ENCODE results near the gene CIAO1. TPM values are rescaled to one million over a fixed set of nuclear protein-coding genes. Genes with fewer than 3 reads are reported as not detected.
A peak's percentile ranks its signal among the peaks of the same experiment; 100 is the strongest.

Gene CIAO1
- total RNA-seq, 2 donors from 2014 or later: 108 to 135 TPM

GRCh38 chr2:96258166-96259022 is 7.6 kb upstream of the CIAO1 start:
- Histone ChIP-seq H3K4me1 (replicated peaks) (peaks cover 4% of the 10 kb centered on the region), H3K27ac (peak overlapping the region in 1 of 2 donors; percentile 41), H3K9me3 (no peaks in the 10 kb centered on the region), H3K4me3 (no peak overlapping the region), H3K27me3 (replicated peaks; ENCODE audit: insufficient read depth) (no peaks in the 10 kb centered on the region), H3K36me3 (peaks cover 4 to 16% of the 10 kb centered on the region in 2 donors)
- TF ChIP-seq POLR2A (IDR thresholded peaks at IDR 0.05): no peak
- WGBS: 78% methylated on average over 7 of the region's 7 CpGs
- intact Hi-C loops (cut with DNase I): no loop called here
- no peak for DNase-seq (ENCODE audit: low spot score)

GRCh38 chr2:96259497-96259921 is 6.5 kb upstream of the CIAO1 start:
- TF ChIP-seq POLR2A (IDR thresholded peaks at IDR 0.05): no peak
- TF ChIP-seq CTCF (IDR thresholded peaks at IDR 0.05): no peak
- TF ChIP-seq POLR2AphosphoS5 (IDR thresholded peaks at IDR 0.05): no peak
- Histone ChIP-seq H3K9me3 (no peaks in the 10 kb centered on the region), H3K27me3 (replicated peaks; ENCODE audit: insufficient read depth) (no peaks in the 10 kb centered on the region), H3K36me3 (peaks cover 0 to 5% of the 10 kb centered on the region in 2 donors), H3K27ac (peak overlapping the region; percentile 54 to 67), H3K4me1 (replicated peaks) (peaks cover 4% of the 10 kb centered on the region), H3K4me3 (no peak overlapping the region)
- intact Hi-C loops (cut with DNase I): no loop called here
- WGBS: 84% methylated on average over 5 of the region's 5 CpGs
- DNase-seq (ENCODE audit: low spot score): no peak

GRCh38 chr2:96260387-96261260 is 5.4 kb upstream of the CIAO1 start:
- peak overlapping the region; percentile 54 to 67 for H3K27ac ChIP-seq
- peaks cover 9% of the 10 kb centered on the region for H3K4me1 ChIP-seq (replicated peaks)
- WGBS: 38% methylated on average over 10 of the region's 10 CpGs
- no peaks in the 10 kb centered on the region for H3K9me3 ChIP-seq
- H3K27me3 ChIP-seq (replicated peaks; ENCODE audit: insufficient read depth): no peaks in the 10 kb centered on the region
- no peak for TF ChIP-seq POLR2A (IDR thresholded peaks at IDR 0.05)
- TF ChIP-seq POLR2AphosphoS5 (IDR thresholded peaks at IDR 0.05): peak; percentile 80
- peak in 2 of 4 experiments; percentile 14 to 34 for TF ChIP-seq CTCF (IDR thresholded peaks at IDR 0.05)
- peak; percentile 66 for DNase-seq (ENCODE audit: low spot score)
- intact Hi-C loops (cut with DNase I): loop anchor here (5.0 kb wide), 1 partner anchor 123 kb away; the partner anchor contains the start of gene ASTL
- H3K4me3 ChIP-seq: no peak overlapping the region
- no peaks in the 10 kb centered on the region for H3K36me3 ChIP-seq

GRCh38 chr2:96261328-96262003 is 4.6 kb upstream of the CIAO1 start:
- H3K9me3 ChIP-seq: no peaks in the 10 kb centered on the region
- no peak for DNase-seq (ENCODE audit: low spot score)
- no peaks in the 10 kb centered on the region for H3K27me3 ChIP-seq (replicated peaks; ENCODE audit: insufficient read depth)
- 88% methylated on average over 6 of the region's 6 CpGs for WGBS
- intact Hi-C loops (cut with DNase I): loop anchor here (5.0 kb wide), 1 partner anchor 124 kb away; the partner anchor contains the start of gene ASTL
- H3K27ac ChIP-seq: peak overlapping the region in 1 of 2 donors; percentile 54
- TF ChIP-seq CTCF (IDR thresholded peaks at IDR 0.05) (no peak), POLR2AphosphoS5 (IDR thresholded peaks at IDR 0.05) (no peak), POLR2A (IDR thresholded peaks at IDR 0.05) (no peak)
- no peak overlapping the region for H3K4me3 ChIP-seq
- H3K36me3 ChIP-seq: no peaks in the 10 kb centered on the region
- H3K4me1 ChIP-seq (replicated peaks): peaks cover 9% of the 10 kb centered on the region

All from prostate gland (tissue), 2 donors.